Osteoblast (primary cell): Measurements from ENCODE around the gene CEBPG. TPM values are rescaled to one million over a fixed set of nuclear protein-coding genes. Genes with fewer than 3 reads are reported as not detected.

Experiments
- DNase-seq: peaks from one replicate; pipeline ENCODE4 v3.0.0; 2011; ENCODE audit warnings: low spot score, mixed read lengths; ENCODE audit not compliant: insufficient read length; ENCODE audit errors: missing footprints
- H2AFZ ChIP-seq: 2 replicates; pipeline ENCODE4 v1.6.0; 2011; ENCODE audit warnings: mild to moderate bottlenecking, low read length
- H3K27ac ChIP-seq: 2 replicates; pipeline ENCODE4 v1.5.1; 2011; ENCODE audit warnings: mild to moderate bottlenecking, low read depth, low read length, moderate library complexity
- H3K27me3 ChIP-seq: 2 replicates; pipeline ENCODE4 v1.6.0; 2012; ENCODE audit warnings: mild to moderate bottlenecking, control low read depth, inconsistent platforms, low read length, moderate library complexity; ENCODE audit not compliant: insufficient read depth
- H3K36me3 ChIP-seq: 2 replicates; pipeline ENCODE4 v1.5.1; 2011; ENCODE audit warnings: mild to moderate bottlenecking, low read length, control low read depth, moderate library complexity; ENCODE audit not compliant: insufficient read depth
- H3K4me1 ChIP-seq: 2 replicates; pipeline ENCODE4 v1.5.1; 2011; ENCODE audit warnings: mild to moderate bottlenecking, low read length, control low read depth, moderate library complexity; ENCODE audit not compliant: insufficient read depth
- H3K4me2 ChIP-seq: 2 replicates; pipeline ENCODE4 v1.6.0; 2011; ENCODE audit warnings: mild to moderate bottlenecking, low read length; ENCODE audit not compliant: insufficient read depth
- H3K4me3 ChIP-seq: fragments of 200-600 bp; sonication (generic); 3 replicates; pipeline ENCODE4 v1.5.1; 2012; ENCODE audit warnings: mild to moderate bottlenecking, low read length, inconsistent platforms; ENCODE audit not compliant: insufficient read depth
- H3K79me2 ChIP-seq: 2 replicates; pipeline ENCODE4 v1.6.0; 2012; ENCODE audit warnings: mild to moderate bottlenecking, low read length, control low read depth, inconsistent platforms; ENCODE audit not compliant: insufficient read depth
- H3K9me3 ChIP-seq: 2 replicates; pipeline ENCODE4 v1.5.1; 2011; ENCODE audit warnings: low read depth, low read length, control low read depth
- H4K20me1 ChIP-seq: 2 replicates; pipeline ENCODE4 v1.6.0; 2012; ENCODE audit warnings: mild to moderate bottlenecking, low read length, control low read depth; ENCODE audit not compliant: insufficient read depth
- CTCF ChIP-seq: IDR thresholded peaks from 2 replicates; pipeline ENCODE4 v1.5.1; 2011; ENCODE audit warnings: mild to moderate bottlenecking, low read depth, low read length, moderate library complexity; ENCODE audit errors: extremely low read depth
- total RNA-seq: library from RNA; depleted of rRNA; stranded (reverse); fragments of >200 nt; gene quantifications from 2 replicates; pipeline ENCODE4 v1.2.3, GENCODE V29; 2012

The CEBPG gene
- total RNA-seq, 1 donor = 35.5 TPM

GRCh38 chr19:33329736-33330135, 43.8 kb upstream of the CEBPG start:
- no peak overlapping the region for H2AFZ ChIP-seq

GRCh38 chr19:33332248-33332647, 41.3 kb upstream of the CEBPG start:
- Histone ChIP-seq H3K79me2 (no peaks in the 10 kb centered on the region), H3K4me2 (no peak overlapping the region), H3K36me3 (no peaks in the 10 kb centered on the region), H3K4me1 (no peaks in the 10 kb centered on the region), H4K20me1 (no peaks in the 10 kb centered on the region), H3K27me3 (peaks cover 8% of the 10 kb centered on the region), H2AFZ (no peak overlapping the region), H3K4me3 (no peak overlapping the region), H3K9me3 (no peaks in the 10 kb centered on the region), H3K27ac (no peak overlapping the region)
- no peak for DNase-seq
- TF ChIP-seq CTCF = no peak

More at GRCh38 chr19:33329736-33330135, 43.8 kb upstream of the CEBPG start:
- H3K9me3 ChIP-seq = no peaks in the 10 kb centered on the region
- no peaks in the 10 kb centered on the region for H3K4me1 ChIP-seq
- no peak for TF ChIP-seq CTCF
- no peak overlapping the region for H3K4me3 ChIP-seq
- H3K27ac ChIP-seq = no peak overlapping the region
- DNase-seq = no peak
- H3K4me2 ChIP-seq = no peak overlapping the region
- H3K79me2 ChIP-seq = no peaks in the 10 kb centered on the region
- H3K36me3 ChIP-seq = no peaks in the 10 kb centered on the region
- peaks cover 8% of the 10 kb centered on the region for H3K27me3 ChIP-seq
- H4K20me1 ChIP-seq = no peaks in the 10 kb centered on the region

- Histone ChIP-seq H3K4me2 (no peak overlapping the region), H4K20me1 (no peaks in the 10 kb centered on the region), H3K4me3 (no peak overlapping the region), H2AFZ (no peak overlapping the region), H3K36me3 (no peaks in the 10 kb centered on the region), H3K27me3 (peaks cover 8% of the 10 kb centered on the region), H3K9me3 (no peaks in the 10 kb centered on the region), H3K4me1 (no peaks in the 10 kb centered on the region), H3K79me2 (no peaks in the 10 kb centered on the region), H3K27ac (no peak overlapping the region)
- no peak for TF ChIP-seq CTCF
- no peak for DNase-seq
Measured at GRCh38 chr19:33333151-33333550, 40.4 kb upstream of the CEBPG start.

GRCh38 chr19:33333642-33334041, 39.9 kb upstream of the CEBPG start:
- Histone ChIP-seq H3K27ac (no peak overlapping the region), H3K4me2 (no peak overlapping the region), H3K36me3 (no peaks in the 10 kb centered on the region), H3K79me2 (no peaks in the 10 kb centered on the region), H3K27me3 (peaks cover 8% of the 10 kb centered on the region), H3K9me3 (no peaks in the 10 kb centered on the region), H2AFZ (no peak overlapping the region), H3K4me1 (no peaks in the 10 kb centered on the region), H4K20me1 (no peaks in the 10 kb centered on the region), H3K4me3 (no peak overlapping the region)
- no peak for DNase-seq
- TF ChIP-seq CTCF = no peak
